ENCODE results near the gene ADI1. TPM values are rescaled to one million over a fixed set of nuclear protein-coding genes. Genes with fewer than 3 reads are reported as not detected.

The ADI1 gene
- total and polyA plus RNA-seq, 2 of the 8 experiments (the other 6 are each of a cell fraction or from before 2014, with no cell fraction given) = 12.2 to 40.2 TPM

DNA sequence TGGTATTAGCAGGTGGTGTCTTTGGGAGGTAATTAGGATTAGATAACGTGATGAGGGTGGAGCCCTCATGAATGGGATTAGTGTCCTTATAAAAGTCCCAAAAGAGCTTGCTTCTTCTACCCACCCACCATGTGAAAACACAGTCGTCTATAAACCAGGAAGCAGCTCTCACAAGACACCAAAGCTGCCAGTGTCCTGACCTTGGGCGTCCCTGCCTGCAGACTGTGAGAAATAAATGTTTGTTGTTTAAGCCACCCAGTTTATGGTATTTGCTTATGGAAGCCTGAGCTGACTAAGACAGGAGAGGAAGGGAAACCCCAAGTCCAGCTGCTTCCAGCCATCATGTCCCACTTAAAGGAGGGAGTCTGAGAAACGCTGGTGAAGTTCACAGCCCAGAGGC, 13.6 kb downstream of the ADI1 start:
- Histone ChIP-seq H3K23ac (ENCODE audit: insufficient read length) (no peak overlapping the region), H3K4me2 (ENCODE audit: insufficient read depth in 1 of 2, low read depth in 2 of 2, low read length in 2 of 2) (no peak overlapping the region), H4K5ac (ENCODE audit: insufficient read length, low read depth, low read length) (no peak overlapping the region), H4K8ac (ENCODE audit: extremely low read depth, insufficient read depth, low read length) (no peak overlapping the region), H2BK20ac (ENCODE audit: low read length) (no peak overlapping the region), H2AFZ (ENCODE audit: low read length) (no peak overlapping the region), H2BK5ac (ENCODE audit: low read depth, low read length) (no peak overlapping the region), H3K27ac (ENCODE audit: low read depth, low read length) (no peak overlapping the region), H3K79me2 (ENCODE audit: control insufficient read depth in 1 of 2, insufficient read depth in 2 of 2, low read length in 2 of 2) (no peaks in the 10 kb centered on the region; a peak in 1 of 4 replicates), H3K56ac (replicated peaks; ENCODE audit: insufficient read length, low read depth, low read length) (no peak overlapping the region), H3K4me3 (ENCODE audit: extremely low read depth in 1 of 4, insufficient read depth in 2 of 4, low read depth in 3 of 4, low read length in 4 of 4) (no peak overlapping the region), H2AK5ac (ENCODE audit: low read depth, low read length) (no peak overlapping the region), H4K91ac (replicated peaks; ENCODE audit: insufficient read length, low read length) (no peak overlapping the region), H2BK12ac (ENCODE audit: low read depth, low read length) (no peak overlapping the region), H3K14ac (ENCODE audit: insufficient read length) (no peak overlapping the region), H3K4me1 (replicated peaks in 1 of 4; ENCODE audit: control insufficient read depth in 3 of 4, insufficient read depth in 4 of 4, low read length in 3 of 4) (no peaks in the 10 kb centered on the region), H3K18ac (ENCODE audit: extremely low read depth, low read length) (no peak overlapping the region), H3K36me3 (ENCODE audit: control insufficient read depth in 2 of 4, insufficient read depth in 4 of 4, low read length in 3 of 4) (no peaks in the 10 kb centered on the region; a peak in 1 of 8 replicates), H3K4ac (replicated peaks; ENCODE audit: insufficient read length, low read depth, low read length) (no peak overlapping the region), H3K27me3 (replicated peaks in 1 of 4; ENCODE audit: control insufficient read depth in 3 of 4, extremely low read depth in 1 of 4, insufficient read depth in 3 of 4, low read length in 3 of 4) (no peaks in the 10 kb centered on the region), H3K9ac (replicated peaks in 1 of 4; ENCODE audit: extremely low read depth in 1 of 4, low read depth in 3 of 4, low read length in 3 of 4) (no peak overlapping the region; a peak in 1 of 7 replicates), H3K9me3 (ENCODE audit: insufficient read depth in 2 of 2, low read depth in 1 of 2, low read length in 1 of 2) (no peaks in the 10 kb centered on the region), H2BK120ac (replicated peaks; ENCODE audit: low read depth, low read length) (no peak overlapping the region), H4K20me1 (replicated peaks in 1 of 2; ENCODE audit: control insufficient read depth in 1 of 2, insufficient read depth in 2 of 2, low read length in 2 of 2) (peaks cover 0 to 2% of the 10 kb centered on the region in 2 experiments), H2BK15ac (ENCODE audit: low read length) (no peak overlapping the region), H3K23me2 (ENCODE audit: low read depth, low read length) (peaks cover 2% of the 10 kb centered on the region; the same call in 1 of the 2 replicates), H3K79me1 (ENCODE audit: low read depth, low read length) (no peaks in the 10 kb centered on the region; the same call in 1 of the 2 replicates)
- DNase-seq (ENCODE audit: low read depth in 1 of 2, low spot score in 2 of 2) (no peak), FAIRE-seq (no peak)
- 55% methylated on average over 4 of the region's 4 CpGs; no CpG with 5 or more reads in 1 of the 2 experiments for WGBS, 2 experiments (ENCODE audit: extremely low coverage in 1 of 2, insufficient coverage in 1 of 2, insufficient read length in 1 of 2, insufficient replicate concordance in 2 of 2, low coverage in 1 of 2, low lambda C conversion rate in 2 of 2, missing lambda C conversion rate in 1 of 2)
- ChIA-PET POLR2A (ENCODE audit: partially characterized antibody) (interaction anchor here (0.8 to 3.3 kb wide), 4 partner anchors 8 to 14 kb away, joined by 3 to 9 read pairs (median 5); no protein-coding TSS in a partner anchor), CTCF (ENCODE audit: partially characterized antibody) (interaction anchor here (0.6 to 2.0 kb wide), 6 partner anchors 43 to 1767 kb away, joined by 3 to 14 read pairs (median 4); no protein-coding TSS in a partner anchor)
- no peak for TF ChIP-seq NRF1 (IDR thresholded peaks at IDR 0.05; ENCODE audit: low read depth, low read length)
- TF ChIP-seq CTBP2 (IDR thresholded peaks at IDR 0.05; ENCODE audit: borderline replicate concordance, insufficient read depth, insufficient read length, low read length) = no peak
- TF ChIP-seq HDAC6 (IDR thresholded peaks at IDR 0.05; ENCODE audit: low read depth, low read length) = no peak
- TF ChIP-seq SRF (IDR thresholded peaks at IDR 0.05; ENCODE audit: low read depth, low read length) = no peak
- no peak for TF ChIP-seq SIRT6 (IDR thresholded peaks at IDR 0.05; ENCODE audit: low read length)

Measured in H1 (cell line).